Cardiac septum (tissue), 1 donor: ENCODE measurements around the gene PC. TPM values are rescaled to one million over a fixed set of nuclear protein-coding genes. Genes with fewer than 3 reads are reported as not detected.

ENCODE experiments used
- DNase-seq: peaks from one replicate; pipeline ENCODE4 v3.0.0-alpha.2; 2020; ENCODE audit warnings: low spot score
- intact Hi-C: fragments of 100-400 bp; cut with DNase I; formaldehyde crosslinking; loops from one replicate; pipeline ENCODE4 v1.14.0; 2022
- total RNA-seq: library from RNA; stranded (reverse); fragmentation: NEBNext Ultra II Directional; extraction: Animal tissue kit (Norgen Biotek cat#: 25700); gene quantifications from one replicate; pipeline ENCODE4 v1.2.1, GENCODE V29; 2021
- donor health status: DM: no; HTN: no; CAD: no.

PC gene
- total RNA-seq, 1 donor from 2014 or later: 12.1 TPM

DNA sequence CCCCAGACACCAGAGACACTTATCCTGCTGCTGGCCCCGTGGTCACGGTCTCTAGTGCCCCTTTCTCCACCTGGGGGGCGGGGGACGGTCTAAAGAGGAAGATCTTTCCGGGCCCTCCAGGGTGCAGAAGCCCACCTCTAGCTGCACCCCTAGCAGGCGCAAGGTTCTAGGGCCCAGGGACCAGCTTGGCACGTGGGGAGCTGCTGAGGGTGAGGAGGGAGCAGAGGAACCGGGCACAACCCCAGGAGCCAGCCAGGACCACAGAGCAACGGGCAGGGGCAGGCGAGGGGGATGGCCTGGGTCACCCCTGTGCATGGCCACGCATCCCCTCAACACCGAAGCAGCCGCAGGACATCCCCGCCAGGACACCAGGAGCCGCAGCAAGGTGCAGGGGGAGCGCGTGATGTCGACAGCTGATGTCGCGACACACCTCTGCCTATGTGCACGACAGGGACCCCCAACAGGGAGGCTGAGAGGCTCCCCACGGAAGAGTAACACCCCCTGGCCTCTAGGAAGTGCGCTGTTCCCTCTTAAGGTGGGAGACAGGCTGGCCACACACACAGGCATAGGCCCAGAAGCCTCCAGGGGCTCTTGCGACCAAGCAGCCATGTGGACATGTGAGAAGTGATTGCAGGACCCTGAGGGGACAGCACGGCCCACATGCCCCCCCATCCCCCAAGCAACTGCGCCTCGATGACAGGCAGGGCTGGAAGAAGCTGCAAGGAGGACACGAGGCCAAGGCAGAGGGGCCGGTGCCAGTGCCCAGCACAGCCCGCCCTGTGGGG, 96.2 kb downstream of the PC start:
- intact Hi-C loops: no loop called here
- no peak for DNase-seq

DNA sequence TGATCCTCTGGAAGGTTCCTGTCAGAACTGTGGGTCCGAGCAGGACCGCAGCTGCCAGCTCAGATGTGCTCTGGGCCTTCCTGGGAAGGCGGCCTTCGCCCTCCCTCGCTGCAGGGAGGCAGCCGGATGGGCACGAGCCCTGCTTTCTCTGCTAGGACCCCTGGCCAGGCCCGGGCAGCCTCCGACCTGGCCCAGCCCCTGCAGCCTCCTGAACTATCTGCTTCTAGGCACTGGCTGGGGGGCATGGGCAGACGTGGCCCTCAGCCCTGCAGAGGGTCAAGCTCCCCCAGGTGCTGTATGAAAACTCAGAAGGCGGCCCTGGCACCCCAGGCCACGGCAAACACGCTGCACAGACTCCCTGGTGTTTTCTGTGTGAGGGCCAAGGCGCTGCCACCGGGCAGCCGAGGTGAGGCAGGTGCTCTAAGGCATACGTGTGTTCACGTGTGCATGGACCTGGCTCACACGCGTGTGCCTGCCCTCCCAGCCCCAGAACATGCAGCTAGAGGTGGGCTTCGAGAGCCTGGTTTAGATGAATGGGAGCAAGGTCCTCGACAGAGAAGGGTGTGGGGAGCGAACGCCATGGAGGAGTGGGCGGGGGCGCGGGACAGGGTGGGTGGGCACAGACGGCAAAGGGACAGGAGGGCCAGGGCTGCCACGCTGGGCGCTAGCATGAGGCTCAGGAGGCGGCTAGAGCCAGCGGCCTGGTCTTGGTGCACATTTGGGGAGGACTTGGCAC, 97.0 kb downstream of the PC start:
- DNase-seq: no peak
- intact Hi-C loops: no loop called here

DNA sequence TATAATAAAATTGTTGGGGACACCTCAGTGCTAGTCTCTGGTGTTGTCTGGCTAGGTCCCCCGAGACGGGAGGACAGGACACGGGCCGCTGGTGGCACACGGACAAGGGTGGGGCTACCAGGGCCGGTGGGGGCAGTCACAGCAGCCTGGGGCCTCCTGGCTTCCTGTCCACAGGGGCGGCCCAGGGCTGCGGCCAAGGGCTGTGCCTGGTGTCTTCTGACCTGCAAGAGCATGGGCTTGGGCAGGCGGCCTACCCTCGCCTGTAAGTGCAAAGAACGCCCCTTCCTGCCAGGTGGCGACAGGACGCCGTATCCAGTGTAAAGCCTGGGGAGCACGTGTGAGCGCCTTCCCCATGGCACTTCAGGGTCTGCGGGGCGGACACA, 97.7 kb downstream of the PC start:
- intact Hi-C loops: no loop called here
- DNase-seq: no peak

- intact Hi-C loops: no loop called here
Measured at GRCh38 chr11:66859686-66860448, 98.3 kb downstream of the PC start.

DNA sequence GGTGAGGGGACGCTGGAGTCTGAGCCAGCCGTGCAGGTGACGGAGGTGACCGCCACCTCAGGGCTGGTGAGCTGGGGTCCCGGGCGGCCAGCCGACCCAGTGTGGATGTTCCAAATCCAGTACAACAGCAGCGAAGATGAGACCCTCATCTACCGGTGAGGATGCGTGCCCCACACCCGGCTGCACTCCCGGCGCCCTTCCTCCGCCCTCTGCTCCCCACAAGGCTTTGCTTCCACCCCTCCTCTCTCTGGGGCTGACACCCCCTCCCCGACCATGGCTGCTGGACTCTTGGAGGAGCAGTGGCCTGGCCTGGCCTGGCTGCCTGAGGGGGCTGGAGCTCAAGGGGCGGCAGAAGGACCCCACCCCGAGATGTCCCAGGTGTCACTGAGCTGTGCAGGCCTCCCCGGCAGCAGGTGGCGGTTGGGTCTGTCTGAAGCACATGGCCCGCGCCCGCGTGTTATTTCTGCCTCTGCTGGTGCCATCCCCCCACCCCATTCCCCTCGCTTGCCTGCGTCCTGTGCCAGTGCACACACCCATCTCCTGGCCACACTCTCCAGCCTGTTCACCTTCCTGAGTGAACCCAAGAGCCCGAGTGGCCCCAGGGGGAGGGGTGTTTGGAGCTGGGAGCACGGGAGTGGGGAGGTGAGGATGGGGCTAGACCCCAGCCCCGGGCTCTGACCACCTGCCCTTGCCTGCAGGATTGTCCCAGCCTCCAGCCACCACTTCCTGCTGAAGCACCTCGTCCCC, 99.1 kb downstream of the PC start:
- DNase-seq: no peak
- intact Hi-C loops: no loop called here

More at GRCh38 chr11:66859686-66860448, 98.3 kb downstream of the PC start:
- DNase-seq: no peak

GRCh38 chr11:66858186-66858938, 99.8 kb downstream of the PC start:
- intact Hi-C loops: no loop called here
- DNase-seq: no peak

DNA sequence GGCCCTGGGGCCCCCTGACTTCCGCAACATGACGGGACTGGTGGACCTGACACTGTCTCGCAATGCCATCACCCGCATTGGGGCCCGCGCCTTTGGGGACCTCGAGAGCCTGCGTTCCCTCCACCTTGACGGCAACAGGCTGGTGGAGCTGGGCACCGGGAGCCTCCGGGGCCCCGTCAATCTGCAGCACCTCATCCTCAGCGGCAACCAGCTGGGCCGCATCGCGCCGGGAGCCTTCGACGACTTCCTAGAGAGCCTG, 100.3 kb downstream of the PC start:
- intact Hi-C loops: no loop called here
- no peak for DNase-seq

GRCh38 chr11:66857234-66857926, 100.8 kb downstream of the PC start:
- DNase-seq: no peak
- intact Hi-C loops: no loop called here

DNA sequence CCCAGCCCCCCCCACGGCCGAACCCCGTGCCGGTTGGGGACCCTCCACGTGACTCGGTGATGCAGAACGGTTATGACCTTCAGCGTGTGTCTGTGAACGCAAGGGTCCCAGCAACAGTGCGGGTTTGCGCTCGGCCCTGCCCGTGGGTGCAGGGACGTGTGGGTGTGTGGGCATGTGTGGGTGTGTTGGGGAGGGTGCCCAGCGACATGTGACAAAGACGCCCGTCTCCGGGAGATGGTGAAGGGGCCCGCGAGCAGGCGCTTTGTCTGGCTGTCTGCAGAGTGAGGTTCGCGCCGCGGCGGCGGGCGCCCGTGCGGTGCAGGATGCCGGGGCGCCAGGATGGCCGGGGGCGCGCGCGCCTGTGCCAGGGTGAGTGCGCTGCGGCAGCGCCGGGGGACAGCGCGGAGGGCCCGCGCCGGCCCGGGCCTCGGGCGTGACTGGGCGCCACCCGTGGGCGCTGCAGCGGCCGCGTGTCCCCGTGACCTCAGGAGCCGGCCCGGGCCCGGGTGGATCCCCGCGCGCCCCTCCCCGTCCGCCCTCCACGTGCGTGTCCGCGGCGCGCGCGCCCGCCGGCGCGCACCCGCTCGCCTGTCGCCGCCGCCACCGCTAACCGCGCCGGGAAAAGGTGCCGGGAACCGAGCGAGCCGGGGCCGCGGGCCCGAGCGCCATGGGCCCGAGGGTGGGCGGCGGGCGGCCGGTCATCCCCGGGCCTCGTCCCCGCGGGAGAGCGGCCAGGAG, 101.5 kb downstream of the PC start, which contains the start of gene LRFN4:
Gene LRFN4 (plus strand): TSS at position 569 of the 738 bp plus-strand sequence. CDS start 681 bp downstream, outside the sequence.
- intact Hi-C loops: loop anchor here (1.0 kb wide), 1 partner anchor 13 kb away; the partner anchor contains the start of gene RCE1
- DNase-seq: no peak

DNA sequence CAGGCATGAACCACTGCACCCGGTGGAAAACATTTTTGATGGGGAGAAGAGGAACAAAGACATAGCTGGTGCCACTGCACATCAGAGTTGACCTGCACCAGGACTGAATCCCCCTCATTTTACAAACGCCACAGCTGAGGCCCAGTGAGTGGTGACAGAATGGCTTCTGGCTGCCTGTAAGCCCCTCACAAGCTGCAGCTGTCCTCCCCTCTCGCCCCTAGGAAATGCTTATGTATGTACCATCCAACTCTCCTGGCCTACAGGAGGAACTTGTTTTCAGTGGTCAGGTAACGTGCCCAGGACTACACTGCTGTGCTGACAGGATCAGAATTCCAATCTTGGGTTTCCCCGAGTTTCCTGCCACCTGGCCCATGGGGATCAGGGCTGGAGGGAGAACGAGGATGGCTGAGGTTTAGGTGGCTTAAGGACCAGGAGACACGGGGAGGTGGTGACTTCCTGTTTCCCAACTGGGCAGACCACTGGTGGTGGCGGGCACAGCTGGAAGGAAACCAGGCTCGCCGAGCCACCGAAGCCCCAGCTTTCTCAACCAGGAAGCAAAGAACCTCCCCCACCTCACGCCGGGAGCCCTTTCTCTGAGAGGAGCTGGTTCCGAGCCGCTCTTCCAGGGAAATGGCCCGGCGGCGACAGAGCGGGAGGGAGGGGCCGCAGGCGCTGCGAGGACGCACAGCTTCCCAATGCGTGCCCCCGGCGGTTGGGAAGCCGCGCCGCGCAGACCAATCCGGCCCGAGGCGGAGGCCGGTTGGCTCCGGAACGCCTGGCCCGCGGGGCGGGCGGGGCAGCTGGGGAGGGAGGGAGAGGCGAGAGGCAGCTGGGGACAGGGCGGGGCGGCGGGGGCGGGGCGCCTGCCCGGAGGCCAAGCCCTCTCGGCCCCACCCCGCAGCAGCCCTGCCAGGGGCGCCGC, 102.3 kb downstream of the PC start:
- intact Hi-C loops: loop anchor here (1.0 kb wide), 1 partner anchor 13 kb away; the partner anchor contains the start of gene RCE1
- DNase-seq: peak; percentile 96

DNA sequence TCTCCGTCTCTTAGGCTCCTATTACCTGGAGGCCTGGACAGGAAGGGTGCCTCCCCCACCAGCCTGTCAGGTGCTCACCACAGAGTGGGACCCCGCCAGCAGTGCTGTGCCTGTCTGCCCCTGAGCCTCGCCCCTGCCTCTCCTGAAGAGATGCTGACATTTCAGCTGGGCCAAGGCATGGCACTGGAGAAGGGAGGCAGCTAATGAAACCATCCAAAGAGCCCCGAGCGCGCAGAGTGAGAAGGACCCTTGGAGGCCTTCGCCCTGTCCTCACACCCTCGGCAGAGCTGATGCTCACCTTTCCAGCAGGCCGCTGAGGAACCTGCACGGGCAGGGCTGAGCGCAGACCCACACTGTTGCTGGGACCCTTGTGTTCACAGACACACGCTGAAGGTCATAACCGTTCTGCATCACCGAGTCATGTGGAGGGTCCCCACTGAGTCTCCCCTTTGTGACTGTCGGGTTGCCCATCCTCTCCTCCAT, 103.4 kb downstream of the PC start:
- intact Hi-C loops: no loop called here

GRCh38 chr11:66854231-66854661, 103.9 kb downstream of the PC start:
- DNase-seq: no peak
- intact Hi-C loops: no loop called here

More for the DNA sequence above, 103.4 kb downstream of the PC start:
- DNase-seq: no peak

DNA sequence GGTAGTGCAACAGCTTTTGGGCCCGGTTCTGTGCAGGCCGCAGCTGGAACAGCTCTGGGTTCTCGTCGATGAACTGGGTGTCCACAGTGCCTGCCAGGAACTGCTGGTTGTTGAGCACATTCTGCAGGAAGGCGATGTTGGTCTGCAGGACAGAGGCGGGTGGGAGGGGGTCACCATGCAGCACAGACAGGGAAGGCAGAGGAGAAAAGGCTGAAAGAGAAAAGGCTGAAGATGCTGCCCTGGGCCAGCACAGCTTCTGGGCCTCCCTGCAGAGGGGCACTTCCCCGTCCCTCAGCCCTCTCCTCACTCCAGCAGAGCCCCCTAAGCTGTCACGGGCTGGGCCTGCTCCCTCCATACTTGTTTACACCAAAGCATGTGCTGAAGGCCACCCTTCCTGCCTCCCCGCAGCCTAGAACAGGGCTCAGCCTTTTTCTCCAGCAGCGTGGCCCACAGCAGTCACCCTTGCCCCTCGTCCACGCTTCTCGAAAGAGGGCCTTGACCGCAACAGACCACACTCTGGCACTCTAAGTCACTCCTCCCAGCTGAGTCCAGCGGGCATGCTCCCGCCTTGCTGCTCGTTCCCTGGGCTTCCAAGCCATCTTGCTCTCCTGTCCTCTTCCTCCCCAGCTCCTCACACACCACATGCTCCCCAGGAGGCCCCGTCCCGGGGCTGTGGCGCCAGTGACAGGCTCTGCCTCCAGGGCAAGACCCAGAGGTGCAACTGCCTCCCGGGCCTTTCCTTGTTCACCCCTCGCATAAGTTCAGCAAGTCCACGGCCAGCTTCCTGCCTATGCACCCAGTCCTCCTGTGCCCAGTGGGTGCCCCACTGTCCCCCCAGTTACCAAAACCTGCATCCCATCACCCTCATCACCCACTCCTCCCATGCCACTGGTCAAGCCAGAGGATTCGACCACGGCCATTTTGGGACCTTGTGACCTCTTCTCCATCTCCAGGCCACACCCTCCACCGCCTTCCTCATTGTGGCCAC, 104.6 kb downstream of the PC start:
- intact Hi-C loops: no loop called here
- peak; percentile 64 for DNase-seq

DNA sequence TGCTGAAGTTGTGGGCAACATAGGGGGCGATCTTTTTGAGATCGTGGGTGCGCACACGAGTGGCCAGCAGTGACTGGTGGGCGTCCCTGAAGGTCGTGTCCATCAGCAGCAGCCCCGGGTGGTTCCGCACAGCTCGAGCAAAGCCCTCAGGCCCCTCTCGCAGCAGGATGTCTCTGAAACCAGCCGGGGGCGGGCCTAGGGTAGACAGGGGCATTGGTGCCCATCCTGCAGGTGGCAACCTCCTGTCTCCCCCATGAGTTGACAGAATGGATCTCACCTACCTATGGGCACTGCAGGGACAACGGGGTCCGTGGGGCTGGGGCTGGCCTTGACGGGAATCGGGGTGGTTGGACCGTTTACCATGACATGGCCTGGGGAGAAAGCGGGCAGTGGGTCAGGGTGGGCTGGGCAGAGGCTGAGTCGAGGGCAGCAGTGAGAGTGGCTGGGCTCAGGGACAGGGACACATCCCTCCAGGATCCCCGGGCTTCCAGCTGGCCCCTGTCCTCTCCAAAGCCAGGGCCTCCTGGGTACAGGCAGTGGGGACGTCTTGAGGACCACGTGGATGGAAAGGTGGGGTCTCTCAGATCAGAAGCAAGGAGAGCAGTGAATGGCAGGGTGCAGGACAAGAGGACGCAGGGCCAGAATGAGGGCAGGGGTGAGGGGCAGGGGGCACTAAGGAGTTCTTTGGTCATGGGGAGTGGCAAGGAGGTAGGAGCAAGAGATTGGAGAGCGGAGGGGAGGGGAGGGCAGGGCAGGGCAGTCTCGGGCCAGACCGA, 105.5 kb downstream of the PC start:
- intact Hi-C loops: no loop called here
- peak; percentile 63 for DNase-seq
